MG63 (cell line): ENCODE data around the gene PLXNA2. TPM values are rescaled to one million over a fixed set of nuclear protein-coding genes. Genes with fewer than 3 reads are reported as not detected.

Experiments used
- DNase-seq: peaks from one replicate; pipeline ENCODE4 v3.0.0-alpha.2; 2020
- H3K27me3 ChIP-seq: fragments of 250-450 bp; sonication (Bioruptor Pico); 2 replicates; pipeline ENCODE4 v1.5.1; 2020; ENCODE audit warnings: mild to moderate bottlenecking, moderate library complexity
- H3K36me3 ChIP-seq: fragments of 250-450 bp; sonication (Bioruptor Pico); 2 replicates; pipeline ENCODE4 v1.5.1; 2020; ENCODE audit warnings: mild to moderate bottlenecking, moderate library complexity
- H3K4me3 ChIP-seq: fragments of 250-450 bp; sonication (Bioruptor Pico); 2 replicates; pipeline ENCODE4 v1.5.1; 2020; ENCODE audit warnings: mild to moderate bottlenecking, moderate library complexity
- H3K9me3 ChIP-seq: fragments of 250-450 bp; sonication (Bioruptor Pico); 2 replicates; pipeline ENCODE4 v1.5.1; 2020; ENCODE audit warnings: mild to moderate bottlenecking, moderate library complexity
- total RNA-seq: library from RNA; depleted of rRNA; stranded (reverse); fragments of >200 nt; shearing (Covaris generic); gene quantifications from 2 replicates; pipeline ENCODE4 v1.2.3, GENCODE V29; 2014; ENCODE audit warnings: low replicate concordance

Gene PLXNA2
- total RNA-seq, 1 experiment from 2014 or later, result 0.56 TPM

GRCh38 chr1:208234721-208235120, 9.5 kb downstream of the PLXNA2 start:
- DNase-seq, result no peak
- Histone ChIP-seq H3K4me3 (no peak overlapping the region), H3K27me3 (peaks cover 6% of the 10 kb centered on the region), H3K36me3 (no peaks in the 10 kb centered on the region), H3K9me3 (no peaks in the 10 kb centered on the region)

- Histone ChIP-seq H3K4me3 (no peak overlapping the region), H3K9me3 (no peaks in the 10 kb centered on the region), H3K36me3 (no peaks in the 10 kb centered on the region), H3K27me3 (peaks cover 2% of the 10 kb centered on the region; the same call in 1 of the 2 replicates)
- no peak for DNase-seq
Observed at GRCh38 chr1:208233978-208234377, 10.2 kb downstream of the PLXNA2 start.

- DNase-seq, result no peak
- no peak overlapping the region for H3K4me3 ChIP-seq
Observed at GRCh38 chr1:208233546-208233945, 10.6 kb downstream of the PLXNA2 start.

GRCh38 chr1:208232662-208233038, 11.5 kb downstream of the PLXNA2 start:
- no peak for DNase-seq
- H3K9me3 ChIP-seq, result no peaks in the 10 kb centered on the region
- no peaks in the 10 kb centered on the region for H3K36me3 ChIP-seq
- no peak overlapping the region for H3K4me3 ChIP-seq
- peaks cover 2% of the 10 kb centered on the region; the same call in 1 of the 2 replicates for H3K27me3 ChIP-seq

More at GRCh38 chr1:208233546-208233945, 10.6 kb downstream of the PLXNA2 start:
- Histone ChIP-seq H3K9me3 (no peaks in the 10 kb centered on the region), H3K36me3 (no peaks in the 10 kb centered on the region), H3K27me3 (peaks cover 2% of the 10 kb centered on the region; the same call in 1 of the 2 replicates)

GRCh38 chr1:208231881-208232661, 12.1 kb downstream of the PLXNA2 start:
- H3K4me3 ChIP-seq, result no peak overlapping the region
- H3K9me3 ChIP-seq, result no peaks in the 10 kb centered on the region
- H3K27me3 ChIP-seq, result no peaks in the 10 kb centered on the region; the same call in 1 of the 2 replicates
- H3K36me3 ChIP-seq, result no peaks in the 10 kb centered on the region
- no peak for DNase-seq

GRCh38 chr1:208230668-208231529, 13.3 kb downstream of the PLXNA2 start:
- Histone ChIP-seq H3K36me3 (no peaks in the 10 kb centered on the region), H3K4me3 (no peak overlapping the region), H3K27me3 (no peaks in the 10 kb centered on the region; the same call in 1 of the 2 replicates), H3K9me3 (no peaks in the 10 kb centered on the region)
- DNase-seq, result no peak

- H3K36me3 ChIP-seq, result no peaks in the 10 kb centered on the region
- H3K4me3 ChIP-seq, result no peak overlapping the region
- no peaks in the 10 kb centered on the region for H3K9me3 ChIP-seq
- no peak for DNase-seq
- no peaks in the 10 kb centered on the region; the same call in 1 of the 2 replicates for H3K27me3 ChIP-seq
Observed at GRCh38 chr1:208228550-208228949, 15.6 kb downstream of the PLXNA2 start.

GRCh38 chr1:208228026-208228425, 16.2 kb downstream of the PLXNA2 start:
- H3K4me3 ChIP-seq, result no peak overlapping the region
- no peaks in the 10 kb centered on the region for H3K36me3 ChIP-seq
- H3K9me3 ChIP-seq, result no peaks in the 10 kb centered on the region
- no peak for DNase-seq
- no peaks in the 10 kb centered on the region; the same call in 1 of the 2 replicates for H3K27me3 ChIP-seq

GRCh38 chr1:208227366-208227765, 16.8 kb downstream of the PLXNA2 start:
- no peaks in the 10 kb centered on the region; the same call in 1 of the 2 replicates for H3K27me3 ChIP-seq
- DNase-seq, result no peak
- no peak overlapping the region for H3K4me3 ChIP-seq
- no peaks in the 10 kb centered on the region for H3K36me3 ChIP-seq
- no peaks in the 10 kb centered on the region for H3K9me3 ChIP-seq

- DNase-seq, result no peak
- Histone ChIP-seq H3K9me3 (no peaks in the 10 kb centered on the region), H3K27me3 (no peaks in the 10 kb centered on the region; the same call in 1 of the 2 replicates), H3K36me3 (no peaks in the 10 kb centered on the region), H3K4me3 (no peak overlapping the region)
Observed at GRCh38 chr1:208225954-208226937, 17.9 kb downstream of the PLXNA2 start.

GRCh38 chr1:208224192-208224713, 19.9 kb downstream of the PLXNA2 start:
- DNase-seq, result no peak

GRCh38 chr1:208223136-208223535, 21.0 kb downstream of the PLXNA2 start:
- Histone ChIP-seq H3K9me3 (no peaks in the 10 kb centered on the region), H3K4me3 (no peak overlapping the region), H3K27me3 (no peaks in the 10 kb centered on the region; the same call in 1 of the 2 replicates), H3K36me3 (no peaks in the 10 kb centered on the region)
- no peak for DNase-seq

More at GRCh38 chr1:208224192-208224713, 19.9 kb downstream of the PLXNA2 start:
- no peak overlapping the region for H3K4me3 ChIP-seq
- H3K27me3 ChIP-seq, result no peaks in the 10 kb centered on the region; the same call in 1 of the 2 replicates
- no peaks in the 10 kb centered on the region for H3K9me3 ChIP-seq
- H3K36me3 ChIP-seq, result no peaks in the 10 kb centered on the region

GRCh38 chr1:208222376-208223126, 21.6 kb downstream of the PLXNA2 start:
- H3K36me3 ChIP-seq, result no peaks in the 10 kb centered on the region
- no peaks in the 10 kb centered on the region; the same call in 1 of the 2 replicates for H3K27me3 ChIP-seq
- no peak for DNase-seq
- H3K9me3 ChIP-seq, result no peaks in the 10 kb centered on the region
- H3K4me3 ChIP-seq, result no peak overlapping the region

- Histone ChIP-seq H3K27me3 (no peaks in the 10 kb centered on the region), H3K9me3 (0 out of 2 replicates have a peak, but pooled peaks cover 2% of the 10 kb centered on the region), H3K4me3 (no peak overlapping the region), H3K36me3 (no peaks in the 10 kb centered on the region)
- DNase-seq, result no peak
Observed at GRCh38 chr1:208221291-208221622, 22.9 kb downstream of the PLXNA2 start.

GRCh38 chr1:208219659-208220282, 24.4 kb downstream of the PLXNA2 start:
- peak; percentile 50 for DNase-seq
- H3K9me3 ChIP-seq, result 0 out of 2 replicates have a peak, but pooled peaks cover 2% of the 10 kb centered on the region
- H3K27me3 ChIP-seq, result no peaks in the 10 kb centered on the region
- H3K4me3 ChIP-seq, result no peak overlapping the region
- H3K36me3 ChIP-seq, result no peaks in the 10 kb centered on the region
